NOMO-1 treated with DMSO at 0.1 percent for 48 hours (cell line): Measurements from ENCODE around the gene PAX6.
"Not testable (repeated sequence)": the region's sequence is repeated elsewhere in the genome, so short reads cannot be mapped to it uniquely, and the experiment has no call there.

ENCODE experiments used
- DNase-seq: peaks from one replicate; lab custom pipeline; 2025; ENCODE audit not compliant: unreplicated experiment; lab: John Stamatoyannopoulos, UW

The PAX6 gene

DNA sequence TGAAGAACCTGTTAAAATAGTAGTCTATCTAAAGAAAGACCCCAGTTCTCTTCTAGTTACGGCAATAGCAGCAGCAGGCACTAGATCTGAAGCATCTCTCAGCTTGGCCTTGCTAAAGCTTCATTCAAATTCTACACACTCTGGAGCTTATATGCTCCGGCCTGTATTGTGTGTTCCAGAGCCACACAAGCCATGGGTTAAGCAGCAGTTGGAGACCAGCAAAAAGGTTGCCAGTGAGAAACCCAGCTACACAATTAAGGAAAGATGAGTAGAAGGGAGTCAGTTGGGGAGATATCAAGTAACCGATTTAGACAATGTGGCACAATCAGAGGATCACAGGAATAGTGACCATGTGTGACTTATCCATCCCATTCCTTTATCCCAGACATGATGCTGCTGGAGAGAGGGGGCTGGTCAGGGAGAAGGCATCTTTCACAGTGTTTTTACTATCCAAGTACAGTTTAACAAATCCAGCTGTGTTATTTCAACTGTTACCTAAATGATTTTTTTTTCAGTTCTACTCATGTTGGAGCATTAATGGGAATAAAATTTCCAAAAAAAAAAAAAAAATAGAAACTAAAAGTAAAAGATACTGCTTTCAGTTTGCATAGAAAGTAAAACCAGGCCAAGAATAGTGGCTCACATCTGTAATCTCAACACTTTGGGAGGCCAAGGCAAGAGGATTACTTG, 41.0 kb downstream of the PAX6 start:
- no peak for DNase-seq

DNA sequence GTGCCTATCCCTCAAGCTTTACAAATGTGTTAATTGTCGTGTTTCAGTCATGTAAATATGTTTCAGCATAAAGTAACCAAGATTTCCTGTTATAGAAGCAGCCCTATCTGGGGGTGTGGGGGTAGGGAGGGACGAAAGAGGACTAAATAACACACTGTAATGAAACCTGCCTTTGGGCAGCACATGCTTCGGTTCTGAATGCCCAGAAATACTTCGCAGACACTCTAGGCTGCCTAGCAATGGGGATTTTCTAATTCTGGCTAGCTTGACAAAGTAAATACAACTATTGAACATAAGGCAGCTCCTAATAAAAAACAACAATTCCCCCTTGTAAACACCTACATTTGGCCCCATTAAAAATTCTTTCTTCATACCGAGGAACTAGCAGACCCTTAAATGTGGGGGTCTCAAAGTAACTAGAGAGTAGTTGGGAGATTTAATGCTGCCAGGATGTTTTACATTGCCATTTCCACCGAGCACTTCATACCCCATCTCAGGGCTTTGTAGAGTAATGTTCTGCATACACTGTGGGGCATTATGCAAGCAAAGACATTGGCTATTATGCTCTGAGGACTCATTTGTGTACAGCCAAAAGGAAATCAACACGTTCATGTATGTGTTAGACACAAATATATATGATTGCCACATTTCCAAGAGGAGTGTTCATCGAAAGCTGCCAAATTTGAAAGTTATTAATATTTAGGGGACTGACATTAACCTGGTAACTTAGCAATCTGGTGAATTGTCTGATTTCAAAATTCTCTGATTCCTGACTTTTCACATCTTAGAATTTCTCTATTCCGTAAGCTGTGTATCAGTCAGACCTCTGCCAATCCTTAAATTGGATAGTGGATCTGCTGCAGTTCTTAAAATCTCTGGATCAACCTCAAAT, 42.1 kb downstream of the PAX6 start:
- no peak for DNase-seq

DNA sequence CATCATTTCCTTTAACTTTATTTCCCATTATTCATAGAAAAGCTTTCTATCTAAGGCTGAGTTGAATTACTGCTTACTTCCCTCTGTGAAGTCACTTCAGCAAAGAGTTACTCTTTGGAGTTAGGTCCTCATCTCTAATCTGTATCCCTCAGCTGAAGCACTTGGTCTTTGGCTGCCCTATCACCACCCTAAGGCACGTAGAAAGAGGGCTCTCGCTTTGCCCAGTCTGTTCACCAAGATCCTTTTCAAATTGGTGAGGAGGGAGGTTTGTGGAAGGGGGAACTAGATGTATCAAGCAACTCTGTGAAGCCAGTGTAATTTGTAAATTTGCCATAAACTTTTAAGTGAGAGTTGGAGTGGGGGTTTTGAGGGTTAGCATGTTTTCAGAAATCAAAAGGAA, 43.4 kb downstream of the PAX6 start:
- DNase-seq, result no peak

DNA sequence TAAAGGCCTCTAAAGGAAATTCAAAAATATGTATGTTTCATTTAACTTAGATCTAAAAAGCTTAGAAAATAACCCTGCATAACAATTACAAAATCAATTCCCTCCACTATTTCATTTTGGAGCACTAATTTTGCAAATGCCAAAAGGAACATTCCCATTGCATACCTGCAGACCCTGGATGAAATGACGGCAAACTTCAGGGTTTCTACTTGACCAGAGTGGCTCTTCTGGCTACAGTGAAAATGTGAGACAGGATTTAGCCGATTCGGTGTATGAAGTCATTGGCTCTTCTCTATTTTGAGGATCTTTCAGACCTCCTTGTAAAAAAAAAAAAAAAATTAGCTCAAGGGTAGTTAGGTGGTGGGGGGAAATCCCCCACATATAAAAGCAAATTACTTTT, 44.1 kb downstream of the PAX6 start:
- no peak for DNase-seq

DNA sequence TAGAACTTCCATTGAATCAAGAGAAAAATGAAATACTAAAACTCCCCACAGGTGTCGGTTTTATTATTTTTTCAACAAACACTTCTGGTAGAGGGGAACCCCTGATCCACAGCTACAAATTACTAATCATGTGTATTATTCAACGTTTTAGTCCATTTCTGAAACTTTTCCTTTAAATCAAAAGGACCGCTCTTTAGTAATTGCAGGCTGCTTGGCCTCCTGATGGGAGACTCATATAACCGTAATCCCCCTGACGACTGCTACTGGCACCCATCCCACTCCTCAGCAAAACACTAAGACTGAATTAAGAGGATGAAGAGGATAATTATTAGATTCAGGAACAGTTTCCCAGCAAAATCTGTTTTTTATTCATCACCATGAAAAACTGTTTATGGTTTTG, 46.4 kb downstream of the PAX6 start:
- DNase-seq, result no peak

DNA sequence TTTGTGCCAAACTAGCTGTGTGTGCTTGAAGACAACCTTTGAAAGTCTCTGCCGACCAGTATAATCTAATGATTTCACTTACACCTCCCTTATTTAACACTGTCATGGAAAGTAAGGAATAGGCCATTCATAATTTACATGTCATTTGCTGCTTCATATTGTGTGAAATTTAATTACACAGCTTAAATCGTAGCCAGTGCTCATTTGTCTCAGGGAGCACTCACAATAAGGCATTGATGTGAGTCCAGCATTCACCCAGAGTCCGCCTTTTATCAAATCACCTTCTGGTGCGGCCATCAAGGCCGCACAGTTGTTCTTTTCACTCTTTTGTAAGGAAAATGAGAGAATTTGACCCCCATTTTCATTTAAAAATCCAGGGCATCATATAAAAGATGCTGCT, 46.9 kb downstream of the PAX6 start:
- no peak for DNase-seq

DNA sequence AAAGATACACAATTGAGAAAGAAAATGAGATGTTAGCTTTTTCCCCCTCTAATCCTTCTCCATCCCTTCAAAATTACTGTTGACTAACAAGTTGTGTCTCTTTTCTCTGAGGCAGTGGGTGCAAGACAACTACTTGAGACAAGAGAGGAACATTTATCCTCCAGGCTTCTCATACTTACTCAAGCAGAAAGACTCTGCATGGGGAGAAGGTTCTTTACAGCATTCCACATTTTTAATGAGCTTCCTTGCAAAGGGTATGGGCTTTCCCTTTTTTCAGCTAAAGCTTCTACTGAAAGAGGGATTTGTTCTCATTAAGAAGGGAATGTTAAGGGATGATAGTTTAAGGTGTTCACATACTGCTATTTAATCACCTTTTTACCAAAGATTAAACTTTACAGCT, 47.8 kb downstream of the PAX6 start:
- DNase-seq, result no peak

DNA sequence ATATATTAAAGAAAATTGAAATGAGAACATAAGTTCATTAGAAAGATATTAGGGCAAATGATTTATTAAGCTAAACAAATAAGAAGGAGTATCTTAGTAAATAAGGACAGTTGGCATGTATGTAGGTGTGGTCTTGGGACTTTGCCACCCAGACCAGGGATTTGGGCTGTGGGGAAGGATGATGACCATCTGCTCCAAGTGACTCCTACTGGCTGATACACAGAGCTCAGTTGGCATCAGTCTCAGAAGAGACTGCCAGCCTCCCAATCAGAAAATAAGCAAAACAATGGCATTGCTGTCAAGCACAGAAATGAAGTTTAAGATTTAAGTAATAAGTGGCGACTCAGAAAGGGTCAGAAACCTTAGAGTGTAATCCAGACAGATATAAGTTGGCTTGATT, 49.5 kb downstream of the PAX6 start:
- no peak for DNase-seq

DNA sequence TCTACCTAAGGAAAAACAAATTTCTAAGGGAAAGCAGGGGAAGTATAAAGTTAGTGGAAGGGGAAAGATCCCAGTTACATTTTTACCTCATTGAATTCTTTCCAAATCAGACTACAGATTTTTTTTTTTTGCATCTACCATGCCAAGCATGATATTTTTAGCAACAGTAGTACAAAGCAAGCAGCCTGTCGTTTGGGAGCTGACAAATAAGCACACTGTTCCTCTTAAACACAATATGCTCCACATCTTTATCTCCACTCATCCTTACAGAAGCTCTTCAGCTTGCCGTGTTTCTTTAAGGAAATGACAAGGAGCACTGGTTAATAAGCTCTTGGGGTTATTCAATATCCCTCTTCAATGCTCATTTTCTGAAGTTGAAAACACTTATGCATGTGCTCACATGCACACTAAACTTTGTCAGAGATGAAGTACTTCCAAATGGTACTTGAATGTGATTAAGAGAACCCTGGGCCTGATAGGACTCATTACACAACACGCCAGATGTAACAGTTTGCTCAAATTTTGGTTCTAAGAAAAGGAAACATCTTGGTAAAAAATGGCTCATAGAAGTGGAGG, 53.8 kb downstream of the PAX6 start:
- no peak for DNase-seq

DNA sequence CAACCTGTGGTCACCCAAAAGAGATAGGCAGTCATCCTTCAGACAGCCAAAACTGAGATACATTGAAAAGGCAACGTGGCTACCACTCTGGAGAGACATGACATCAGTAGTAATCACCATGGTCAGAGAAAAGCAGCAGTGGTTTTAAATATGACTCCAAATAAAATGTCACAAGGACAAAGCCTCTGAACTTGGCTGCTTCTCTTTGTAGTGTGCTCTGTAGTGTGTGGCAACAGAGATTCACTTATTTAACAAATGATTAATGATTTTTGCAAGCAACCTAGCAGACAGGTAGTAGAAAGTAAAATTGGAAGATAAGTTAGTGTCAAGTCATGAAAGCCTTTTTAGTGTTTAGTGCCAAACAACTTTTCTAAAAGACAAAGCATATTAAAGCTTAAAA, 63.5 kb downstream of the PAX6 start:
- no peak for DNase-seq

DNA sequence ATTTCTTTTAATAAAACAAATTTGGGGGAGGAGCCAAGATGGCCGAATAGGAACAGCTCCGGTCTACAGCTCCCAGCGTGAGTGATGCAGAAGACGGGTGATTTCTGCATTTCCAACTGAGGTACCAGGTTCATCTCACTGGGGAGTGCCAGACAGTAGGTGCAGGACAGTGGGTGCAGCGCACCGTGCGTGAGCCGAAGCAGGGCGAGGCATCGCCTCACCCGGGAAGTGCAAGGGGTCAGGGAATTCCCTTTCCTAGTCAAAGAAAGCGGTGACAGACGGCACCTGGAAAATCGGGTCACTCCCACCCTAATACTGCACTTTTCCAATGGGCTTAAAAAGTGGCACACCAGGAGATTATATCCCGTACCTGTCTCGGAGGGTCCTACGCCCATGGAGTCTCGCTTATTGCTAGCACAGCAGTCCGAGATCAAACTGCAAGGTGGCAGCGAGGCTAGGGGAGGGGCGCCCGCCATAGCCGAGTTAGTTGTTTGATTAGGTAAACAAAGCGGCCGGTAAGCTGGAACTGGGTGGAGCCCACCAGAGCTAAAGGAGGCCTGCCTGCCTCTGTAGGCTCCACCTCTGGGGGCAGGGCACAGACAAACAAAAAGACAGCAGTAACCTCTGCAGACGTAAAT, 70.3 kb downstream of the PAX6 start:
- not testable (repeated sequence) for DNase-seq

DNA sequence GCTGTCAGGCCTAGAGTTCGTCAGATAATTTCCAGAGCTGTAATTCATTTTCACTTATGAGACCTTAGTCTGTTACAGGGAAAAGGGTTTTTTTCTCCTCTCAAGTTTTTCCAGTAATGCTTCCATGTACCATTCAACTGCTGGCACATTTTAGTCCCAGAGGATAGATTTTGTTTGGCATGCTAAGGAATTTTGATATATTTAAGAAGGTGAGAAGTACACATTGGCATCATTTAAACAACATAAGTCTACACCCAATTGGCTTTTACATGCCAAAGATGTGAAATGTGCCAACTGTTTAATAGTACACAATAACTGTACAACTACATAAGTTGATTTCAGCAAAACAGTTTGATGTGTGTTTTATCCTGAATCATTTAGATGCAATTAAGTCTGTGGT, 71.0 kb downstream of the PAX6 start:
- no peak for DNase-seq
